Ovary (tissue), 3 donors: Measurements from ENCODE around the gene KRTAP5-1.

ENCODE experiments used
- POLR2A ChIP-seq: fragments of 450-650 bp; IDR thresholded peaks from one replicate; pipeline ENCODE4 v1.6.1; 2017; ENCODE audit warnings: antibody characterized with exemption, mild to moderate bottlenecking, moderate library complexity
- TF ChIP-seq, protein P1 (sequence below), 3 donors: fragments of 450-650 bp in 2 of 3; fragments of 200-600 bp in 1 of 3; IDR thresholded peaks; one replicate each; pipeline versions ENCODE4 v1.5.1 to v1.8.0; 2016 to 2022; ENCODE audit warnings: antibody characterized with exemption in 3 of 3, mild to moderate bottlenecking in 1 of 3
- donor health status: DM: no; HTN: no; CAD: no.

DNA sequence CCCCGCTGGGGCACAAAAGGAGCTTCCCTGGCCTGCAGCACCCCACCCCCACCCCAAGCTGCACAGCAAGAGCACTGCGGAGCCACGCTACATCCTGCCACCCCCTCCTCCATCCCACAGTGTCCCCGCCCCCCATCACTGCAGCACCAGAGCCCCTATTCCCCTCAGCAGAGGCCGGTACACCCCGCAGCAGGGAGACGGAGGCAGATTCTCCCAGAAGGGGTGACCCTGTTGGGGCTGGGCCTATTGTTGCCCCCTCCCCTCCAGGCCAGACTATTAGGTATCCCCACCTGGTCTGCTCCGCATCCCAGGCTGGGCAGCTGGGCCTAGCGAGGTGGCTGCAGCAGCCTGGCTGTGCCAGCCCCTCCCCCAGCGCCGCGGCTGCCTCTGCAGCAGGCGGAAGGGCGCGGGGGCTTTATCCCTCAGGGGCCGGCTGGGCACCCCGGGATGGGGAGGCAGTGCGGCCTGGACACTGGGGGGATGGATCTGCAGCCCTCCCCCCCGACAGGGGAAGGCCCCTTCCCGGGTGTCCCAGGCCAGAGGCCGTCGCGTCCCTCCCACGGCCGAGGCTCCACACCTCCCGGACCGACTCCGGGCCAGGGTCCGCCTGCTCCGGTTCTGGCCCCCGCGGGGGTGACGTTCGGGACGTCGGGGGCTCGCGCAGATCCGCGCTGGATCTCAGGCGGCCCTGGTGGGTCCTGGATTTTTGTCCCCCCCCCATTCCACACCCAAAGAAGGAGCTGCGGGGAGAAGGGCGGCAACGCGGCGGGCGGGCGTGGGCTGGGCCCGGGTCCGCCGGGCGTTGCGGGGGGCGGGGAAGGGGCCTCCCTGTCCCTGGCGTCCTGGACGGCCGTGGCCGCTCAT, 14.0 kb downstream of the KRTAP5-1 start:
- TF ChIP-seq, protein P1, sequence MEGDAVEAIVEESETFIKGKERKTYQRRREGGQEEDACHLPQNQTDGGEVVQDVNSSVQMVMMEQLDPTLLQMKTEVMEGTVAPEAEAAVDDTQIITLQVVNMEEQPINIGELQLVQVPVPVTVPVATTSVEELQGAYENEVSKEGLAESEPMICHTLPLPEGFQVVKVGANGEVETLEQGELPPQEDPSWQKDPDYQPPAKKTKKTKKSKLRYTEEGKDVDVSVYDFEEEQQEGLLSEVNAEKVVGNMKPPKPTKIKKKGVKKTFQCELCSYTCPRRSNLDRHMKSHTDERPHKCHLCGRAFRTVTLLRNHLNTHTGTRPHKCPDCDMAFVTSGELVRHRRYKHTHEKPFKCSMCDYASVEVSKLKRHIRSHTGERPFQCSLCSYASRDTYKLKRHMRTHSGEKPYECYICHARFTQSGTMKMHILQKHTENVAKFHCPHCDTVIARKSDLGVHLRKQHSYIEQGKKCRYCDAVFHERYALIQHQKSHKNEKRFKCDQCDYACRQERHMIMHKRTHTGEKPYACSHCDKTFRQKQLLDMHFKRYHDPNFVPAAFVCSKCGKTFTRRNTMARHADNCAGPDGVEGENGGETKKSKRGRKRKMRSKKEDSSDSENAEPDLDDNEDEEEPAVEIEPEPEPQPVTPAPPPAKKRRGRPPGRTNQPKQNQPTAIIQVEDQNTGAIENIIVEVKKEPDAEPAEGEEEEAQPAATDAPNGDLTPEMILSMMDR (IDR thresholded peaks at IDR 0.05), result no peak
- no peak for TF ChIP-seq POLR2A
